CD4-positive, CD25-positive, alpha-beta regulatory T cell (primary cell): ENCODE data around the gene CYP27A1. TPM values are rescaled to one million over a fixed set of nuclear protein-coding genes. Genes with fewer than 3 reads are reported as not detected.
A peak's percentile ranks its signal among the peaks of the same experiment; 100 is the strongest.

Experiments used
- ATAC-seq, 2 donors: fragments of 150-1000 bp; cut with Tn5 transposase; one replicate each; pipeline ENCODE4 v1.10.0; 2021; ENCODE audit warnings: low read depth in 2 of 2, moderate number of reproducible peaks in 2 of 2, moderate library complexity in 1 of 2
- DNase-seq, 3 donors: peaks; one replicate each; pipeline versions ENCODE4 v3.0.0 to v3.0.0-alpha.2; 2012 to 2022; ENCODE audit warnings: mixed read lengths in 1 of 3
- H3K27ac ChIP-seq: one replicate; pipeline ENCODE4 v1.7.0; 2013; ENCODE audit warnings: mild to moderate bottlenecking, low read length; ENCODE audit not compliant: insufficient read depth, poor library complexity, severe bottlenecking
- H3K27me3 ChIP-seq: one replicate; pipeline ENCODE4 v1.7.0; 2013; ENCODE audit warnings: low read length; ENCODE audit not compliant: control insufficient read depth, insufficient read depth
- H3K36me3 ChIP-seq: one replicate; pipeline ENCODE4 v1.7.0; 2013; ENCODE audit warnings: mild to moderate bottlenecking, low read length, moderate library complexity; ENCODE audit not compliant: control insufficient read depth, insufficient read depth
- H3K4me1 ChIP-seq: 2 replicates; pipeline ENCODE4 v1.7.0; 2013; ENCODE audit warnings: mild to moderate bottlenecking, low read length; ENCODE audit not compliant: insufficient read depth, control insufficient read depth, poor library complexity, severe bottlenecking
- H3K4me3 ChIP-seq: one replicate; pipeline ENCODE4 v1.7.0; 2013; ENCODE audit warnings: low read depth, mild to moderate bottlenecking, low read length, moderate library complexity
- H3K9me3 ChIP-seq, 2 experiments: 1 replicate in 1 of 2; 2 replicates in 1 of 2; pipeline ENCODE4 v1.7.0; 2013; ENCODE audit warnings: low read length in 2 of 2, mild to moderate bottlenecking in 1 of 2, moderate library complexity in 1 of 2; ENCODE audit not compliant: control insufficient read depth in 2 of 2
- H3K27ac Mint-ChIP-seq, 3 donors: one replicate each; pipeline ENCODE4 v1.8.0; 2020 to 2022; ENCODE audit warnings: mild to moderate bottlenecking in 3 of 3, mixed read lengths in 3 of 3, moderate library complexity in 2 of 3
- H3K27me3 Mint-ChIP-seq: one replicate; pipeline ENCODE4 v1.8.0; 2022; ENCODE audit warnings: mild to moderate bottlenecking, mixed read lengths
- H3K36me3 Mint-ChIP-seq: one replicate; pipeline ENCODE4 v1.8.0; 2020; ENCODE audit warnings: mixed read lengths
- H3K4me1 Mint-ChIP-seq, 4 donors: one replicate each; pipeline ENCODE4 v1.8.0; 2020 to 2022; ENCODE audit warnings: mixed read lengths in 4 of 4, mild to moderate bottlenecking in 1 of 4
- H3K4me3 Mint-ChIP-seq, 4 donors: one replicate each; pipeline ENCODE4 v1.8.0; 2020 to 2022; ENCODE audit warnings: mild to moderate bottlenecking in 4 of 4, mixed read lengths in 4 of 4, moderate library complexity in 3 of 4
- H3K9me3 Mint-ChIP-seq, 7 donors: one replicate each; pipeline ENCODE4 v1.8.0; 2020 to 2022; ENCODE audit warnings: mixed read lengths in 7 of 7, mild to moderate bottlenecking in 3 of 7, moderate library complexity in 2 of 7
- polyA plus RNA-seq, 4 donors: library from polyadenylated mRNA; unstranded; fragments of 300-500 nt; fragmentation: Illumina TruSeq; gene quantifications; one replicate each; pipeline ENCODE4 v1.2.3, GENCODE V29; 2021
- total RNA-seq: library from RNA; stranded (reverse); gene quantifications from one replicate; pipeline ENCODE4 v1.2.3, GENCODE V29; 2022

CYP27A1 gene
- not detected for total RNA-seq
- under 1 TPM in 1 of 4 donors, not detected in 3; 0.13 TPM for polyA plus RNA-seq

- Mint-ChIP-seq H3K27me3 (peaks cover 71% of the 10 kb centered on the region), H3K4me3 (peak within 1 kb of the TSS in 1 of 4 donors; percentile 31), H3K36me3 (peaks cover 10% of the 10 kb centered on the region), H3K27ac (peak within 1 kb of the TSS in 1 of 3 donors; percentile 91), H3K9me3 (peaks cover 3 to 8% (median 7%) of the 10 kb centered on the region in 7 donors), H3K4me1 (peaks cover 0 to 11% (median 3%) of the 10 kb centered on the region in 4 donors)
- H3K27me3 ChIP-seq = peaks cover 26% of the 10 kb centered on the region
- H3K36me3 ChIP-seq = no peaks in the 10 kb centered on the region
- H3K4me3 ChIP-seq = no peak within 1 kb of the TSS
- DNase-seq = no peak
- H3K9me3 ChIP-seq = peaks cover 0 to 10% of the 10 kb centered on the region in 2 experiments
- no peak for ATAC-seq
- no peak within 1 kb of the TSS for H3K27ac ChIP-seq
- H3K4me1 ChIP-seq = peaks cover 7% of the 10 kb centered on the region
Observed at GRCh38 chr2:218781691-218782527, at the start of gene CYP27A1. CYP27A1 (plus strand) TSS chr2:218782147; CDS start chr2:218782183, 36 bp downstream.

GRCh38 chr2:218732761-218733158, 49.2 kb upstream of the CYP27A1 start:
- H3K36me3 Mint-ChIP-seq = peaks cover 35% of the 10 kb centered on the region
- H3K27me3 Mint-ChIP-seq = no peaks in the 10 kb centered on the region
- no peak overlapping the region for H3K27ac ChIP-seq

GRCh38 chr2:218733171-218734021, 48.6 kb upstream of the CYP27A1 start:
- Histone ChIP-seq H3K27ac (no peak overlapping the region), H3K9me3 (no peaks in the 10 kb centered on the region), H3K36me3 (peaks cover 7% of the 10 kb centered on the region), H3K27me3 (no peaks in the 10 kb centered on the region), H3K4me1 (no peaks in the 10 kb centered on the region), H3K4me3 (no peak overlapping the region)
- peak in 1 of 2 donors; percentile 50 for ATAC-seq
- DNase-seq = peak in 1 of 3 donors; percentile 22
- Mint-ChIP-seq H3K27me3 (no peaks in the 10 kb centered on the region), H3K9me3 (peaks cover 0 to 3% (median 0%) of the 10 kb centered on the region in 7 donors), H3K36me3 (peaks cover 39% of the 10 kb centered on the region), H3K27ac (peak overlapping the region in 1 of 3 donors; percentile 19), H3K4me1 (peaks cover 4 to 29% (median 14%) of the 10 kb centered on the region in 4 donors), H3K4me3 (no peak overlapping the region)

More at GRCh38 chr2:218732761-218733158, 49.2 kb upstream of the CYP27A1 start:
- Mint-ChIP-seq H3K4me3 (no peak overlapping the region), H3K9me3 (peaks cover 0 to 3% (median under 1%) of the 10 kb centered on the region in 7 donors), H3K4me1 (peaks cover 6 to 29% (median 15%) of the 10 kb centered on the region in 4 donors), H3K27ac (peak overlapping the region in 1 of 3 donors; percentile 19)
- Histone ChIP-seq H3K36me3 (peaks cover 2% of the 10 kb centered on the region), H3K27me3 (no peaks in the 10 kb centered on the region), H3K4me3 (no peak overlapping the region), H3K9me3 (no peaks in the 10 kb centered on the region), H3K4me1 (no peaks in the 10 kb centered on the region)
- ATAC-seq (no peak), DNase-seq (no peak)

- H3K4me1 Mint-ChIP-seq = peaks cover 4 to 27% (median 14%) of the 10 kb centered on the region in 4 donors
- peaks cover 46% of the 10 kb centered on the region for H3K36me3 Mint-ChIP-seq
- ATAC-seq (no peak), DNase-seq (no peak)
- H3K27ac ChIP-seq = no peak overlapping the region
- no peaks in the 10 kb centered on the region for H3K27me3 ChIP-seq
- peaks cover 15% of the 10 kb centered on the region for H3K36me3 ChIP-seq
- H3K27ac Mint-ChIP-seq = peak overlapping the region in 1 of 3 donors; percentile 43
- H3K4me1 ChIP-seq = no peaks in the 10 kb centered on the region
- no peaks in the 10 kb centered on the region for H3K9me3 ChIP-seq
- H3K4me3 Mint-ChIP-seq = no peak overlapping the region
- no peak overlapping the region for H3K4me3 ChIP-seq
- peaks cover 0 to 1% (median 0%) of the 10 kb centered on the region in 7 donors for H3K9me3 Mint-ChIP-seq
- H3K27me3 Mint-ChIP-seq = no peaks in the 10 kb centered on the region
Observed at GRCh38 chr2:218734190-218734975, 47.6 kb upstream of the CYP27A1 start.

DNA sequence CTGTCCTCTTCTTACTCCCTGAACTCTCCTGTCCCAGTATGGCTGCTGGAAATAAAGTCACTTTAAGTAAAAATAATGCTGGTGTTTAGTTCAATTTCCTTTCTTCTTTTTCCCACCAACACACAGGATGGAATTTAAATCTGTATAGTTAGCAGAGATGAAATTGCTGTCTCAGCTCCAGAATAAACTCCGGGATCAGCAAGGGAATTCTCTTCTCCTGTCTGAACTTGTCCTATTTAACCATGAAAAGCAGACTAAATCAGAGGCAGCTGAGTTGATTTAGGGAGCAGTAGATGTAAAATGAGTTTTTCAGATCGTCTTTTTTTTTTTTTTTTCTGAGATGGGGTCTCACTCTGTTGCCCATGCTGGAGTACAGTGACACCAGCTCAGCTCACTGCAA, 45.4 kb upstream of the CYP27A1 start:
- Mint-ChIP-seq H3K9me3 (no peaks in the 10 kb centered on the region), H3K27me3 (no peaks in the 10 kb centered on the region), H3K27ac (peak overlapping the region in 1 of 3 donors; percentile 33), H3K4me3 (no peak overlapping the region), H3K36me3 (peaks cover 51% of the 10 kb centered on the region), H3K4me1 (peaks cover 4 to 26% (median 14%) of the 10 kb centered on the region in 4 donors)
- no peaks in the 10 kb centered on the region for H3K27me3 ChIP-seq
- DNase-seq (no peak), ATAC-seq (no peak)
- no peaks in the 10 kb centered on the region for H3K4me1 ChIP-seq
- H3K4me3 ChIP-seq = no peak overlapping the region
- H3K9me3 ChIP-seq = no peaks in the 10 kb centered on the region
- no peak overlapping the region for H3K27ac ChIP-seq
- peaks cover 22% of the 10 kb centered on the region for H3K36me3 ChIP-seq

GRCh38 chr2:218743068-218743467, 38.9 kb upstream of the CYP27A1 start:
- Histone ChIP-seq H3K4me1 (no peaks in the 10 kb centered on the region), H3K9me3 (no peaks in the 10 kb centered on the region), H3K27me3 (no peaks in the 10 kb centered on the region), H3K36me3 (peaks cover 42% of the 10 kb centered on the region), H3K4me3 (no peak overlapping the region), H3K27ac (no peak overlapping the region)
- no peak for ATAC-seq
- DNase-seq = no peak
- no peak overlapping the region for H3K4me3 Mint-ChIP-seq
- H3K27me3 Mint-ChIP-seq = no peaks in the 10 kb centered on the region
- no peaks in the 10 kb centered on the region for H3K9me3 Mint-ChIP-seq
- peaks cover 0 to 7% (median 4%) of the 10 kb centered on the region in 4 donors for H3K4me1 Mint-ChIP-seq
- no peak overlapping the region for H3K27ac Mint-ChIP-seq
- H3K36me3 Mint-ChIP-seq = peaks cover 70% of the 10 kb centered on the region

DNA sequence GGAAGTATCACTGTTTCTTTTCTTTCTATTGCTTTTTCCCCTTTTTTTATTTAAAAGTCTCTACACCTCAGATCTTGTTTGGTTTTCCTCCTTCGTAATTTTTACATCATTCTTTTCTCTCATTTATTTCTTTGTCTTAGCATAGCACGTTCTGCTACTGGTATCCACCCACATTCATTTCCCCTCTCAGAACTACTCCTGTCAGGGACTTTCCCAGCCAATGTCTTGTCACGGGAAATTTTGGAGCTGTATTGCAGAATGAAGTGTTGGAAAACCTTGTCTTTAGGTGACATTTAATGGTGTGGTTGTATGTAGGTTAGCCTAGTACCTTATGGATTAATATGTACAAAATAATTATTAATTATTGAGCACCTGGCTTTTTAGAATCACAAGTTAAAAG, 37.3 kb upstream of the CYP27A1 start:
- no peak overlapping the region for H3K4me3 ChIP-seq
- no peaks in the 10 kb centered on the region for H3K27me3 ChIP-seq
- Mint-ChIP-seq H3K27me3 (no peaks in the 10 kb centered on the region), H3K36me3 (peaks cover 66% of the 10 kb centered on the region), H3K4me3 (no peak overlapping the region), H3K9me3 (no peaks in the 10 kb centered on the region), H3K27ac (peak overlapping the region in 2 of 3 donors; percentile 81 to 89), H3K4me1 (peaks cover 0 to 6% (median 4%) of the 10 kb centered on the region in 4 donors)
- no peak overlapping the region for H3K27ac ChIP-seq
- H3K4me1 ChIP-seq = no peaks in the 10 kb centered on the region
- no peaks in the 10 kb centered on the region for H3K9me3 ChIP-seq
- DNase-seq (no peak), ATAC-seq (no peak)
- H3K36me3 ChIP-seq = peaks cover 40% of the 10 kb centered on the region
